K562 (cell line): ENCODE measurements around the gene MPIG6B. TPM values are rescaled to one million over a fixed set of nuclear protein-coding genes. Genes with fewer than 3 reads are reported as not detected.

Experiments used
- FOSL1 ChIP-seq: fragments of 200-800 bp; sonication (Bioruptor generic); conservative IDR thresholded peaks from 2 replicates; pipeline ENCODE4 v1.6.1; 2016; ENCODE audit warnings: missing genetic modification characterization, missing compliant biosample characterization
- GATAD2A ChIP-seq: fragments of 450-650 bp; IDR thresholded peaks from 2 replicates; pipeline ENCODE4 v1.6.1; 2017
- MCM2 ChIP-seq: fragments of 450-650 bp; IDR thresholded peaks from 2 replicates; pipeline ENCODE4 v1.6.1; 2017; ENCODE audit warnings: low read depth, mild to moderate bottlenecking
- MCM7 ChIP-seq, 2 experiments: fragments of 450-650 bp; IDR thresholded peaks; 2 replicates each; pipeline ENCODE4 v1.6.1; 2016 to 2018
- MEF2D ChIP-seq: conservative IDR thresholded peaks from 2 replicates; pipeline ENCODE4 v1.6.1; 2016; ENCODE audit warnings: low read depth, missing genetic modification characterization, missing compliant biosample characterization
- SAFB2 ChIP-seq: fragments of 200-400 bp; formaldehyde crosslinking; IDR thresholded peaks from 2 replicates; pipeline ENCODE4 v1.6.1; 2018; ENCODE audit warnings: borderline replicate concordance, low read length, low read depth, moderate library complexity; ENCODE audit not compliant: severe bottlenecking
- TARDBP ChIP-seq: fragments of 450-650 bp; IDR thresholded peaks from 2 replicates; pipeline ENCODE4 v1.6.1; 2016
- TBP ChIP-seq: optimal IDR thresholded peaks from 2 replicates; pipeline ENCODE3; 2011; ENCODE audit warnings: low read depth, low read length, improper control_type of control experiment
- TEAD4 ChIP-seq, 2 experiments: sonication (generic) in 1 of 2; formaldehyde crosslinking in 1 of 2; IDR thresholded peaks; 2 replicates each; pipeline versions ENCODE4 v1.6.1 to v1.8.0; 2012 to 2022; ENCODE audit warnings: borderline replicate concordance in 1 of 2, inconsistent platforms in 1 of 2, low read length in 1 of 2, mild to moderate bottlenecking in 1 of 2, missing genetic modification reagents in 1 of 2
- TFAM ChIP-seq: fragments of 250-450 bp; sonication (Bioruptor Pico); conservative IDR thresholded peaks from 2 replicates; pipeline ENCODE4 v1.5.0; 2021; ENCODE audit warnings: mild to moderate bottlenecking, moderate library complexity
- ZNF134 ChIP-seq: fragments of 250-450 bp; sonication (Bioruptor Pico); conservative IDR thresholded peaks from 2 replicates; pipeline ENCODE4 v1.4.0; 2020
- ZNF717 ChIP-seq: fragments of 250-450 bp; sonication (Bioruptor Pico); IDR thresholded peaks from 2 replicates; pipeline ENCODE4 v1.5.0; 2021
- polyA plus RNA-seq, 8 experiments: library from polyadenylated mRNA; depleted of rRNA in 4 of 8; stranded (reverse) in 5 of 8; unstranded in 3 of 8; fragments of >200 nt; fragmentation: Nextera tagmentation in 2 of 8; fragmentation: Illumina TruSeq in 1 of 8; extraction: Ambion mirVana in 2 of 8; extraction: Trizol in 1 of 8; gene quantifications; 2 replicates each; pipeline versions ENCODE4 v1.2.1 to v1.2.3, GENCODE V29; 2011 to 2014; ENCODE audit warnings: inconsistent platforms in 1 of 8, missing spikeins in 1 of 8
- total RNA-seq, 7 experiments: library from RNA; depleted of rRNA in 6 of 7; stranded (reverse); fragments of >200 nt in 6 of 7; fragmentation: Illumina TruSeq in 2 of 7; extraction: Trizol in 2 of 7; gene quantifications; 2 replicates each; pipeline versions ENCODE4 v1.2.1 to v1.2.3, GENCODE V29; 2011 to 2021; ENCODE audit warnings: low replicate concordance in 1 of 7
- TF ChIP-seq, protein P1 (sequence below): fragments of 250-450 bp; sonication (Bioruptor Pico); IDR thresholded peaks from 2 replicates; pipeline ENCODE4 v1.4.0; 2020
- TF ChIP-seq, protein P2 (sequence below): fragments of 250-450 bp; sonication (Bioruptor Pico); IDR thresholded peaks from 2 replicates; pipeline ENCODE4 v1.4.0; 2020; ENCODE audit warnings: borderline replicate concordance
- TF ChIP-seq, protein P3 (sequence below): fragments of 450-650 bp; IDR thresholded peaks from 2 replicates; pipeline ENCODE4 v1.6.1; 2016; ENCODE audit warnings: mild to moderate bottlenecking
- TF ChIP-seq, protein P4 (sequence below): fragments of 450-650 bp; IDR thresholded peaks from 2 replicates; pipeline ENCODE4 v1.6.1; 2014; ENCODE audit warnings: low read depth, mild to moderate bottlenecking, moderate library complexity, borderline replicate concordance
- TF ChIP-seq, protein P5 (sequence below): fragments of 450-650 bp; IDR thresholded peaks from 2 replicates; pipeline ENCODE4 v1.6.1; 2017; ENCODE audit warnings: mild to moderate bottlenecking, moderate library complexity
- TF ChIP-seq, protein P6 (sequence below): fragments of 250-450 bp; sonication (Bioruptor Pico); IDR thresholded peaks from 2 replicates; pipeline ENCODE4 v1.8.0; 2022; ENCODE audit warnings: inconsistent platforms, mild to moderate bottlenecking, moderate library complexity, borderline replicate concordance

Gene MPIG6B
- total and polyA plus RNA-seq, 9 of the 15 experiments (the other 6 are each of a cell fraction or from before 2014, with no cell fraction given): 0.11 to 1.2 (median 0.28) TPM; not detected in 1

DNA sequence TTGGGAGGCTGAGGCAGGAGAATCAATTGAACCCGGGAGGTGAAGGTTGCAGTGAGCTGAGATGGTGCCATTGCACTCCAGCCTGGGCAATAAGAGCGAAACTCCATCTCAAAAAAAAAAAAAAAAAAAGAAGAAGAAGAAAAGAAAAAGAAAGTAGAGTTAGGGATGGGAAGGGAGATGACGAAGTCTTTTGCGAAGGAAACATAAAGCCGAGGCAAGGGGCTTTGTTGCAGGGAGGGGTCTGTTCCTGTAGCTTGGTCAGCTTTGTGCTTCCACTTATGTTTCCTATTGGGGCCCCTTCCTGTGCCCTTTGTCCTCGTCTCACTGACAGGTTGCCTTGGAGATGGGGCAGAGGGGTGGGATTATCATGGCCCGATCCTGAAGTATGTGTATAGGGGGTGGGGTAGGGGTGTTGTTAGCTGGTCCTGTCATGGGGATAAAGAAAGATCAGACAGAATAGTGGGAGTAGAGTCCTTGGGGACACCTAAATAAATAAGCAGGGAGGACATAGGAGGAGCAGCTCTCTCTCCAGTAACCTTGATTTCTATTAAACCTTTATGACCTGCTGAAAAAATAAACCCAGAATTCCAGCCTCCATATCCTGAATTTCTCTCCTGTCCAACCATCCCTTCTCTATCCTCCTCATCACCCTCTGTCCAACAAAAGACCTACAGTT is 14.3 kb downstream of the MPIG6B start (continued):
- TF ChIP-seq, protein P1, sequence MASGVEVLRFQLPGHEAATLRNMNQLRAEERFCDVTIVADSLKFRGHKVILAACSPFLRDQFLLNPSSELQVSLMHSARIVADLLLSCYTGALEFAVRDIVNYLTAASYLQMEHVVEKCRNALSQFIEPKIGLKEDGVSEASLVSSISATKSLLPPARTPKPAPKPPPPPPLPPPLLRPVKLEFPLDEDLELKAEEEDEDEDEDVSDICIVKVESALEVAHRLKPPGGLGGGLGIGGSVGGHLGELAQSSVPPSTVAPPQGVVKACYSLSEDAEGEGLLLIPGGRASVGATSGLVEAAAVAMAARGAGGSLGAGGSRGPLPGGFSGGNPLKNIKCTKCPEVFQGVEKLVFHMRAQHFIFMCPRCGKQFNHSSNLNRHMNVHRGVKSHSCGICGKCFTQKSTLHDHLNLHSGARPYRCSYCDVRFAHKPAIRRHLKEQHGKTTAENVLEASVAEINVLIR: no peak
- TF ChIP-seq TEAD4 (IDR thresholded peaks at IDR 0.05; ENCODE audit: low read length): no peak
- TF ChIP-seq TEAD4 (CRISPR knock-in tag; IDR thresholded peaks at IDR 0.05; ENCODE audit: borderline replicate concordance): no peak
- TF ChIP-seq, protein P2, sequence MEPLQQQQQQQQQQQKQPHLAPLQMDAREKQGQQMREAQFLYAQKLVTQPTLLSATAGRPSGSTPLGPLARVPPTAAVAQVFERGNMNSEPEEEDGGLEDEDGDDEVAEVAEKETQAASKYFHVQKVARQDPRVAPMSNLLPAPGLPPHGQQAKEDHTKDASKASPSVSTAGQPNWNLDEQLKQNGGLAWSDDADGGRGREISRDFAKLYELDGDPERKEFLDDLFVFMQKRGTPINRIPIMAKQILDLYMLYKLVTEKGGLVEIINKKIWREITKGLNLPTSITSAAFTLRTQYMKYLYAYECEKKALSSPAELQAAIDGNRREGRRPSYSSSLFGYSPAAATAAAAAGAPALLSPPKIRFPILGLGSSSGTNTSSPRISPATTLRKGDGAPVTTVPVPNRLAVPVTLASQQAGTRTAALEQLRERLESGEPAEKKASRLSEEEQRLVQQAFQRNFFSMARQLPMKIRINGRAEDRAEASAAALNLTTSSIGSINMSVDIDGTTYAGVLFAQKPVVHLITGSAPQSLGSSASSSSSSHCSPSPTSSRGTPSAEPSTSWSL: 0 out of 2 replicates have a peak, but pooled peaks have one; percentile 24
- TF ChIP-seq, protein P3, sequence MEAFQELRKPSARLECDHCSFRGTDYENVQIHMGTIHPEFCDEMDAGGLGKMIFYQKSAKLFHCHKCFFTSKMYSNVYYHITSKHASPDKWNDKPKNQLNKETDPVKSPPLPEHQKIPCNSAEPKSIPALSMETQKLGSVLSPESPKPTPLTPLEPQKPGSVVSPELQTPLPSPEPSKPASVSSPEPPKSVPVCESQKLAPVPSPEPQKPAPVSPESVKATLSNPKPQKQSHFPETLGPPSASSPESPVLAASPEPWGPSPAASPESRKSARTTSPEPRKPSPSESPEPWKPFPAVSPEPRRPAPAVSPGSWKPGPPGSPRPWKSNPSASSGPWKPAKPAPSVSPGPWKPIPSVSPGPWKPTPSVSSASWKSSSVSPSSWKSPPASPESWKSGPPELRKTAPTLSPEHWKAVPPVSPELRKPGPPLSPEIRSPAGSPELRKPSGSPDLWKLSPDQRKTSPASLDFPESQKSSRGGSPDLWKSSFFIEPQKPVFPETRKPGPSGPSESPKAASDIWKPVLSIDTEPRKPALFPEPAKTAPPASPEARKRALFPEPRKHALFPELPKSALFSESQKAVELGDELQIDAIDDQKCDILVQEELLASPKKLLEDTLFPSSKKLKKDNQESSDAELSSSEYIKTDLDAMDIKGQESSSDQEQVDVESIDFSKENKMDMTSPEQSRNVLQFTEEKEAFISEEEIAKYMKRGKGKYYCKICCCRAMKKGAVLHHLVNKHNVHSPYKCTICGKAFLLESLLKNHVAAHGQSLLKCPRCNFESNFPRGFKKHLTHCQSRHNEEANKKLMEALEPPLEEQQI: no peak
- no peak for TF ChIP-seq MCM2
- TF ChIP-seq TBP: no peak
- TF ChIP-seq TFAM: no peak
- TF ChIP-seq MEF2D (tag): peak; percentile 18; the same call in 1 of the 2 replicates
- TF ChIP-seq FOSL1 (tag): no peak
- TF ChIP-seq GATAD2A: no peak
- TF ChIP-seq, protein P4, sequence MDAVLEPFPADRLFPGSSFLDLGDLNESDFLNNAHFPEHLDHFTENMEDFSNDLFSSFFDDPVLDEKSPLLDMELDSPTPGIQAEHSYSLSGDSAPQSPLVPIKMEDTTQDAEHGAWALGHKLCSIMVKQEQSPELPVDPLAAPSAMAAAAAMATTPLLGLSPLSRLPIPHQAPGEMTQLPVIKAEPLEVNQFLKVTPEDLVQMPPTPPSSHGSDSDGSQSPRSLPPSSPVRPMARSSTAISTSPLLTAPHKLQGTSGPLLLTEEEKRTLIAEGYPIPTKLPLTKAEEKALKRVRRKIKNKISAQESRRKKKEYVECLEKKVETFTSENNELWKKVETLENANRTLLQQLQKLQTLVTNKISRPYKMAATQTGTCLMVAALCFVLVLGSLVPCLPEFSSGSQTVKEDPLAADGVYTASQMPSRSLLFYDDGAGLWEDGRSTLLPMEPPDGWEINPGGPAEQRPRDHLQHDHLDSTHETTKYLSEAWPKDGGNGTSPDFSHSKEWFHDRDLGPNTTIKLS: no peak
- 0 out of 4 replicates have a peak, but pooled peaks of 1 of the 2 experiments have one; percentile 40 for TF ChIP-seq MCM7 (IDR thresholded peaks at IDR 0.05)
- no peak for TF ChIP-seq ZNF134
- TF ChIP-seq, protein P5, sequence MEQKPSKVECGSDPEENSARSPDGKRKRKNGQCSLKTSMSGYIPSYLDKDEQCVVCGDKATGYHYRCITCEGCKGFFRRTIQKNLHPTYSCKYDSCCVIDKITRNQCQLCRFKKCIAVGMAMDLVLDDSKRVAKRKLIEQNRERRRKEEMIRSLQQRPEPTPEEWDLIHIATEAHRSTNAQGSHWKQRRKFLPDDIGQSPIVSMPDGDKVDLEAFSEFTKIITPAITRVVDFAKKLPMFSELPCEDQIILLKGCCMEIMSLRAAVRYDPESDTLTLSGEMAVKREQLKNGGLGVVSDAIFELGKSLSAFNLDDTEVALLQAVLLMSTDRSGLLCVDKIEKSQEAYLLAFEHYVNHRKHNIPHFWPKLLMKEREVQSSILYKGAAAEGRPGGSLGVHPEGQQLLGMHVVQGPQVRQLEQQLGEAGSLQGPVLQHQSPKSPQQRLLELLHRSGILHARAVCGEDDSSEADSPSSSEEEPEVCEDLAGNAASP: no peak
- no peak for TF ChIP-seq TARDBP
- TF ChIP-seq, protein P6, sequence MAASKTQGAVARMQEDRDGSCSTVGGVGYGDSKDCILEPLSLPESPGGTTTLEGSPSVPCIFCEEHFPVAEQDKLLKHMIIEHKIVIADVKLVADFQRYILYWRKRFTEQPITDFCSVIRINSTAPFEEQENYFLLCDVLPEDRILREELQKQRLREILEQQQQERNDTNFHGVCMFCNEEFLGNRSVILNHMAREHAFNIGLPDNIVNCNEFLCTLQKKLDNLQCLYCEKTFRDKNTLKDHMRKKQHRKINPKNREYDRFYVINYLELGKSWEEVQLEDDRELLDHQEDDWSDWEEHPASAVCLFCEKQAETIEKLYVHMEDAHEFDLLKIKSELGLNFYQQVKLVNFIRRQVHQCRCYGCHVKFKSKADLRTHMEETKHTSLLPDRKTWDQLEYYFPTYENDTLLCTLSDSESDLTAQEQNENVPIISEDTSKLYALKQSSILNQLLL (CRISPR knock-in tag): no peak
- no peak for TF ChIP-seq ZNF717 (CRISPR knock-in tag)
- no peak for TF ChIP-seq SAFB2
